Muscle of arm (tissue), 12 donors: ENCODE results near the gene TFF2. TPM values are rescaled to one million over a fixed set of nuclear protein-coding genes. Genes with fewer than 3 reads are reported as not detected.

Source experiments
- DNase-seq: peaks from one replicate; pipeline ENCODE4 v3.0.0-alpha.2; 2013
- polyA plus RNA-seq, 12 donors: library from polyadenylated mRNA; unstranded; fragments of 120-200 nt; gene quantifications; one replicate each; pipeline ENCODE4 v1.2.1, GENCODE V29; 2013; ENCODE audit not compliant: insufficient read length in 12 of 12

TFF2 gene
- polyA plus RNA-seq, 12 donors: 0.25 TPM; not detected in 11

DNA sequence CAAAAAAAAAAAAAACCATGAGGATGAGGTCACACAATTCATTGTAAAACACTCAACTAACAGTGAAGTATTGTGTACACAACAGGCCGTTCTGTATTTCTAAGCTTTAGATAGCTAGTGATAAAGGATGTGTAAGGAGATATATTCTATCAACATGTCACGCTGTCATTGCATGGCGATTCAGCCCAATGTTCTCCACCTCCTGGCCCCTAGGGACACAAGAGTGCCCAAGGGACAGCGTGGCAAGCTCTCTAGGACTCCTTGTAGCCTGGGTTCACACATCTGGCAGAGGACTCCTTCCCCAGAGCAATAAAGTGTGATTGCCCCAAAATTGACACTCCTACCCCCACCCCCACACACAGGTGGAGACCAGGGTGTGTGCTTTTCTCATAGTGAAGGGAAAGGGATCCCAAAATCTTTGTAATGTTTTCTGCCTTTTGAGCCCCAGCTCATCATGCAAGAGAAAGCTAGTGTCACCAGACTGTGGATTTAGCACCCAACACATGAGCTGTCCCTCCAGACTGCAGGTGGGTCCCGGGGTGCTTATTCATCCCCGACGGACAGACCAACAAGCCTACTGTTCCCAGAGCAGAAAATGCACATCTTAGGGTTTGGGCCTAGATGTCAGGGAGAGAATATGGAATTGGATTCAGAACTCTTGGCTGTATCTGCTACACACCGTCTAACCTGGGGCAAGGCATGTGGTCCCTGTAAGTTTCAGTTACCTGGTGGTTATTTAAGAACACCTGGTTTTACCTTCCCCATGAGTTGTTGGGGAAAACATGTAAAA lies 33.6 kb upstream of the TFF2 start:
- no peak for DNase-seq

DNA sequence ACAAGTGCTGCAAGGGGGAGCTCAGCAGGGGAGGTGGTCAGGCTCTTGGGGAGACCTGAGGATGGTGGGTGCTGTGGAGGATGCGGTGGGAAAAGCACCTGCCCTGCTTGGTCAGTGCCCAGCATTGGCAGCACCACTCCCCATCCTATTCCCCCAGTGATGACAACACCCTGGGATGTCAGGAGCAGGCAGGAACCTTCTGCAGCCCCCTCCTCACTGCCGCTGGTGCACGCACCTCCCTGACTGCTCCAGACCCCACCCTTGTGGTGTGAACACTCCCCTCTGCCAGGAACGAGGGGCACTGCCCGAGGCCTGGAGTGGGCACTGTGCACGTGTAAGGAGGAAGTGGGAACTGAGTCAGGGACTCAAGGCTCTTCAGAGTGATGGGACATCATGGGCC lies 32.5 kb upstream of the TFF2 start:
- DNase-seq: no peak

DNA sequence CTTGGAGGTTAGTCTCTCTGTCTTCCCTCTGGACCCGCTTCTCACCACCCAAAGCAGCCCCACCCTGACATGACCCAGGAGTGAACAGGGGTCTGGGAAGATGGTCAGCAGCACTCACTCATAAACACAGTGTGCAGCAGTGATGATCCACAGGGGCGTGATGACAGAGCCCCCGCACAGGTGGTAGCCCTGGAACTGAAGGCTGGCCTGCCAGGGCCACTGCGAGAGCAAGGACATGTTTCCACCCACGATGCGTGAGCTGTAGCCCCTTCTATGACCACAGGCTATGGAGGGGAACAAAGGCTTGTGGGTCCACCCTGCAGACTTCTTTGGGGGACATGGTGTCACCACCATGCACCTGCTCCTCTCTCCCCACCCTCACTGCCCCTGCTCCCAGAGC lies 32.1 kb upstream of the TFF2 start:
- DNase-seq: no peak

DNA sequence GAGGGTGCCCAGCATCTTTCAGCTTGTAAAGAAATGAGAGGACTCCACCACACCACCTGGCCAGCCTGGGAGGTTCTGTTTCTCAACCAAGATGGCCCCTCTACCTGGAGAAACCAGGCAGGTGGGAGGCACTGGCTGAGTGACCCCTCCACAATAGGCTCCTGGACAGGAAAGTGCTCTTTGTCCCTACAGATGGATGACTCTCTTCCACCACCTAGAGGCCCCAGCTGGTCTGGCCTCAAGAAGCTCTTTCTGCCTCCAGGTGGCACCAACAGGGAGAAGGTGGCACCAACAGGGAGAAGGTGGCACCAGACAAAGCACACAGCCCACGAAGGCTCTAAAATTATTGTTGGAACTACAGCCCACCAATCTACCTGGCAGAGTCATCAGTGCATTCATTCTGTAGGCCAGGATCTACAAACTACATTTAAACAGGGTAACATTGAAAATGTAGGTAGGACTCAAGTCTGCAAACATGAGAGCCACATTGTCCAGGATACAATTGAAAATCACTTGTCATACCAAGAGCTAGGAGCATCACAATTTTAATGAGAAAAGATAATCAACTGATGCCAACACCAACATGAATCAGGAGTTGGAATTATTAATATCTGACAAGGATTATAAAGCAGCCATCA lies 30.7 kb upstream of the TFF2 start:
- DNase-seq: no peak

DNA sequence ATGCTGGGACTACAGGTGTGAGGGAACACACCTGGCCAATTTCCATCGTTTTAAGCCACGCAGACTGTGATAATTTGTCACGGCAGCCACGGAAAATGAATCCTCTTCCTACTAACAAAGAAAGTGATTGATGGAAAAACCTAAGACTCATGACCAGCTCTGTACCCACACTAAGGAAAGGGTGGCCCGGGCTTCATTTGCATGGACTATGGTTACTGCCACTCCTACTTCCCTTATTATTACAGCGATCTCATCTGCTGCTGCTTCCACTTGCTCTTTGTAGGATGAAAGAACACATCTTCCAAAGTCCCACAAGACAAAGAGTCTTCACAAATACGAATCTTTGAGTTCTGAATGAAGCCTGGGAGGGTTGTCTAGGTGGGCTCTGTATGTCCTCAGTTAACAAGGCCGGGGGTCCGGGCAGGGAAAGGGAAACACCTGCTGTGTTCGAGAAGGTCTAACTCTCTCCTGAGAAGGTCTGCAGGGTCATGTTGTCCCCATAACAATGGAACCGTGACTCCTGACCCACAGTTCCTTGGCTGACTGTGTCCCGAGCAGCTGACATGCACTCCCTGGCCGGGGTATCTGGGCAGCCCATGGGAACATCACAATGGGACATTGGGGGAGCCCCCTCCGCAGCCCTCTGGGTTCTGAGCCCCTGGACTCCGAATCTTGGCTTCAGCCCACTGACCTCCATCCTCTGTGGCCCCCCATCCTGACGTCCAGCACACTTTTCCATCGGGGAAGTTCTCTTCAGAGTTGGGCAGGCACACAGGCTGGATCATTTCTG lies 28.8 kb upstream of the TFF2 start:
- no peak for DNase-seq

DNA sequence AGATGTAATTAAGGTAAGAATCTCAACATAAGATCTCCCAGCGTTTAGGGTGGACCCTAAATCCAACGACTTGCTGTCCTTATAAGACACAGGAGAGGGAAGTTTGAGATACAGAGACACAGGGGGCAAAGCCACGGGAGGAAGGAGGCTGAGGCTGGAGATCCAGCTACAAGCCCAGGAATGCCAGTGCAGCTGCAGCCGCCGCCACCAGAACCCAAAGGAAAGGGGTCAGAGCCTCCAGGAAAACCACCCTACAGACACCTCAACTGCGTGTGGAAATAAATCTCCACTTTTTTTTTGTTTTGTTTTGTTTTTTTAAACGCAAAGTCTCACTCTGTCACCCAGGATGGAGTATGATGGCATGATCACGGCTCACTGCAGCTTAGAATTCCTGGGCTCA lies 27.6 kb upstream of the TFF2 start:
- DNase-seq: no peak

DNA sequence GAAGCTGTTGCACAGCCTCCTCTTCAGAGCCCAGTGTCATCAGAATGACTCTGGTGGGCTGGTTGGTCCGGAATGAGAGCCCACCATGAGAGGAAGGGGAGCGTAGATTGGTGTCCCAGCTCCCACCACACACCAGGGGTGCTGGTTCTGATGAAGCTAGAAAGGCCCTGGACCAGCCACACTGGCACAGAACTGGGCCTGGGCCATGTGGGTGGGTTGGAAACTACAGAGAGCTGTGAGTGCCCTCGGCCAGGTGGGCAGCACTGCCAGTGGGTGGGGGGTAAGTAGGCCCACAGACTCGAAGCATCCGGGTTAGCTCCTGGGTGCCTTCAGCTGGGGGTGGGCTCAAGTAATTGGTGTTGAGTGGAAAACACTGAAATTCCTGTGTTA lies 27.2 kb upstream of the TFF2 start:
- DNase-seq: no peak

DNA sequence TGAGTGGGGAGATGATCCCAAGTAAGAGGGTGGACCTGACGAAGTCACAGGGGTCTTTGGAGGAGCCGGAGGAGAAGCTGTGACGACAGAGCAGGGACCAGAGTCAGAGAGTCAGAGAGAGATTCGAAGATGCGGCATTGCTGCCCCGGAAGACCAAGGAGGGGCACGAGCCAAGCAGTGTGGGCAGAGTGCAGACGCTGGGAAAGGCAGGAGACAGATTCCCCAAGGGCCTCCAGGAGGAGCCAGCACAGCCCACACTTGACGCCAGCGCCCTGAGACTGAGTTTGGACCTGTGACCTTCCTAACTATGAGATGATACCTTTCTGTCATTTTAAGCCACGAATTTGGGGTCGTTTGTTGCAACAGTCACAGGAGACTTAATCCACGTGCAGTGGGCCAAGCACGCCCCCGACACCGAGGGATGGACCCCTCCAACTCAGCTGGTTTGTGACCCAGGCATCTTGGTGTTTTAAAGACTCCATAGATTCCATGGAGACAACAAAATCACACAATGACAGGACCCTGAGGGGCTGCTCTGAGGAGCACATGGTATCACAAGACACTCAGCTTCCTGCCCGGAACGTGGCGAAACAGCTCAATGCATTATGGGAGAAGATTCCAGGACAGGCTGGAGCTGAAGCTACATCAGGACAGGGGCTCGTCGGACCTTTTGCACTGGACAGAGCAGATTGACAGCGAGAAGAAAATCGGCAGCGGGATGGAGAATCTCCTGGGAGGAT lies 26.6 kb upstream of the TFF2 start:
- DNase-seq: no peak

DNA sequence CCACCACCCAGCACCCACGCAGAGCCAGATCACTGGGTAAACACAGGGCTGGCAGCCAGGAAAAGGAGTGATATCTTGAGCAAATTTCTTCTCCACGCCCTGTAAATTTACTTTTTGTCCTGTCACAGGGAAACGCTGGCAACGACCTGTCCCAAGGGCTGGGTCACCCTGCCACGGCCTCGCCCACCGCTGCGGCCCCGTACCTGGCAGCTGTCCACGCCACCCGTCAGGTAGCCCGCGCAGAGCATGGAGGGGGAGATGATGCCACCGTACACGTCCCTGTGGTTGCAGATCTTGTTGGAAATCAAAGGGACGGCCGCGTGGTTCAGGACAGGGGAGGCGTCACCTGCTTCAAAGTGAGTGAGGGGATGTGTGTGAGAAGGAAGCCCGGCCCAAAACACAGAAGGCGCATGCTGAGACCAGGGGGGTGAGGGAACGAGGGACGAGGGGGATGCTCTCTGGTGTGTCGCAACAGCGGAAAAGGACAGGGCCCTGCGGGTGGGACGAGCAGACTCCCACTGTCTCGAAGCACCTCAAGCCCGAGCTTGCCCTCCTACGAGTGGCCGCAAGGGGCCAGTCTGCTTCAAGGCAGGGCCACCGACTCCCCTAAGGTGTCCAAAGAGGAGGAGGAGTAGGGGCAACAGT lies 25.7 kb upstream of the TFF2 start:
- DNase-seq: no peak

DNA sequence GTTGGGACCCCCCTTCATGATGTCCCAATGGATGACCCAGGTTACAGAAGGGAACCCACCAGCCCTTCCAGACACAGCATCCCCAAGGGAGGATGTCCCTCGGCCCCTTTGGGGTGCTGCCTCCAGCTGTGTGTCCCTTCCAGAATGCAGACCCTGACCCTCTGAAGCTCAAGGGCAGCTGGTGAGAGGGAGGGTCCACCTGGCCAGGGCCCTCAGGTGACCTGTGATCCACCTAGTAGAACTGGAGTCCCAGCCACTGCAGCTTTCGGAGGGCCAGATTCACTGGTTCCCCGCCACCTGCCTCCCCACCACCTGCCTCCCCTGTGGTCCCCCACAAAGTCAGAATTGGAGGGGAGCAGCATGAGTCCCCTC lies 25.2 kb upstream of the TFF2 start:
- no peak for DNase-seq

DNA sequence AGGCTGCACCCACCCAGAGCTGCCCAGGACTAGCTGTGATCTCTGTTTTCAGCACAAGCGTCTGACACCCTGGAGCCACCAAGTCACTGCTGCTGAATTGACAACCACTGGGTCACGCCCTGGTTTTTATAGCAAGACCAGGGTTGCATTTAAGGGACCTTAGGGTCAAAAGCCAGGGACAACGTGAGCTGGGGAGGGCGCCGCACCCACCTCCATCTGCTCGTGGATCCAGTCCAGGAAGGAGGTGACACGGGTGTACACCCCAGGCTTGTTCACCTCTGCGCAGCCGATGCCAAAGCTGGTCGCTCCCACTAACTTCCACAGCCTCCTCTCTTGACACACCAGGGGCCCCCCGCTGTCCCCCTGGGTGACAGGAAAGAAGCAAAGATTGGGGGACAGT lies 24.7 kb upstream of the TFF2 start:
- no peak for DNase-seq

DNA sequence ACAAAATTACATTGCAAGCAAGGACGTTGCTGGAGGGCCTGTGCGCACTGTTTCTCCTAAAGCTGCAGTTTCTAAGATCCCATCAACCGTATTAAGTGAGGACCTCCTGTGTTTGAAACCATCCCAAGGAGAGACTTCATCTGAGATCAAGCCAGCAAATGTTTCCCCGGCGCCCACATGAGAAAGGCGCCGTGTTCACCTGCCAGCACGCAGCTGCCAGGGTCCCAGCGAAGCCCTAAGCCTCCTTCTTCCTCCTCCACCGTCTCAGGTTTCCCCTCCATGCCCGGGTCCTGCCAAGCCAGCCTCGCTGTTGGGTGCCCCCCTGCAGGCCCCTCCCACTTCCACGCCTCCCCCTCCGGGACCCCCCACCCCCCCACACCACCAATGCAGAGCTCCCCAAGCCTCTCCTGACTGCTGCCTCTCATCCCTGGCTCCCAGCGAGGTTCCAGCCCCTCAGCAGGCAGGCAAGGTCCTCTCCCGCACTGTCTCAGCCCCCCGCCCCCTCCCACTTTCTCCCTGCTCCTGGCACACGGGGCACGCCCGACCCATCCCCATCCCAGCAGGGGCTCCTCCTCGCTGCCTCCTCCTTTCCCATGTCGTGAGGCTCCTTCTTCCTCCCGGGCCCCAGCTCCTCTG lies 24.2 kb upstream of the TFF2 start:
- DNase-seq: no peak

DNA sequence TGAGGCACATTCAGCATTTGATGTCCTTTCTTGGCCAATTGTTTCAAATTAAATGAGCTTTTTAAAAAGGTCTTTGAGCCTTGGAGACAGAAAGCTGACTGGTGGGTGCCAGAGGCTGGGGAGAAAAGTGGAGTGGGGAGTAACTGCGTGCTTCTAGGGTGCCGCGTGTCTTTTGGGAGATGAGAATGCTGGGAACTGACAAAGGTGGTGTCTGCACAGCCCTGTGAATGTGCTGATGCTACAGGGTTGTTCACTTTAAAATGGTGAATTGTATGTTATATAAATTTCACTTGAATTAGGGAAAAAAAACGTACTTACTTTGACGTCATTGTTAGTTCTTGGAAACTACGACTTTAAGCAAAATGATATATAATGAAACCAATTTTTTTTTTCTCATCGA lies 23.7 kb upstream of the TFF2 start:
- DNase-seq: no peak

DNA sequence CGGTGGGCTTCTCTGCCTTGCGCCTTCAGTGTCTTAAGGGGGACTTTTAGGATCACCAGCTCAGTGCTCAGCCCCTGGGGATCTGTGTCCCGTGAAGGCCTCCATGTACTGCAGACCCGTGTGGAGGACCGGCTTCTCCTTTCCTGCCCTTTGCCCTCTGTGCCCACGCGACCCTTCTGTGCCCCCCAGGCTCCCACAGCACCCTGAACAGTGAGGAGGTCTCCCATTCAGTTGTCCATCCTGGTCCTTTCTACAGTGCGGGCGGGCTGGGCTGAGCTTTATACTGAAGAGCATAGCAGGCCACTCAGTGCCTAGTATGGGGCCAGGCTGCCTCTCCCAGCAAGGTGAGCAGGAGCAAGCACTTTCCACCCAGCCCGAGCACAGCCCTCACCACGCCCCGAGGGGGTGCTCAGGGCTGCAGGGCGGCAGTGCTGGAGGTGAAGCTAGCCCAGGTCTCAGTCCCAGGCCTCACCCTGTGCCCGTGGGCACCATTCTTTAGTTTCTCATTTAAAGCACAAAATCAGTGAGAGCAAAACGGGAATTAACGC lies 23.2 kb upstream of the TFF2 start:
- no peak for DNase-seq

DNA sequence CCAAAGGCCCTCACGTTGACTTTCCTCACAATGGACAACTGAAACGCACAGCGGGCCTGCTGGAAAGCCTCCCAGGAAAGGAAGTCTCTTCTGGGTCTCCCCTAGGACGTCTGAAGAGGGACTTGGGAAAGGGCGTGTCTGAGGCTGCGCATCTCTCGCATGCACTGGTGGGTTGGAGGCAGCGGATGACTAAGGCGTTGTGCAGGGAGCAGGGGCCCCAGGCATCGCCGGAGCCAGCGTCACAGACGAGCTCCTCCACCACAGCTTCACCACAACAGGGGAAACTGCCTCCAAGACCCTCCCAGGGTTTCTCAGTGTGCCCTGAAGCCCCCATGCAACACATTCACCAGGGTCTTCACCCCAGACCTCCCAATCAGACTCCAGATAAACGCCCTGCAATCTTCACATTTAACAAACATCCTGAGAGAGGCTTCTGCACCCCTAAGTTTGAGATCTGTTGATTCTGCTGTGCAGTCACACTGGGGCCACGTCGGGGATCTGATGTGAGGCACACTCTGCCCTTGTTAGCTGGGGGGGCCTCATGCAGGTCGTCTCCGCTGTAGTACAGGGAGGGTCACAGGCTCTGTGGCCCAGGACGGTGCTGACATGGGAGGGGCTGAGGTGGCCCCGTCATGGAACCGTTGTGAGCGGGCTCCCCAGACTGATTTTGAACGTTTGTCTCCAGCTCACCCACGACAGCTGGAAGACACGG lies 22.6 kb upstream of the TFF2 start:
- DNase-seq: no peak

DNA sequence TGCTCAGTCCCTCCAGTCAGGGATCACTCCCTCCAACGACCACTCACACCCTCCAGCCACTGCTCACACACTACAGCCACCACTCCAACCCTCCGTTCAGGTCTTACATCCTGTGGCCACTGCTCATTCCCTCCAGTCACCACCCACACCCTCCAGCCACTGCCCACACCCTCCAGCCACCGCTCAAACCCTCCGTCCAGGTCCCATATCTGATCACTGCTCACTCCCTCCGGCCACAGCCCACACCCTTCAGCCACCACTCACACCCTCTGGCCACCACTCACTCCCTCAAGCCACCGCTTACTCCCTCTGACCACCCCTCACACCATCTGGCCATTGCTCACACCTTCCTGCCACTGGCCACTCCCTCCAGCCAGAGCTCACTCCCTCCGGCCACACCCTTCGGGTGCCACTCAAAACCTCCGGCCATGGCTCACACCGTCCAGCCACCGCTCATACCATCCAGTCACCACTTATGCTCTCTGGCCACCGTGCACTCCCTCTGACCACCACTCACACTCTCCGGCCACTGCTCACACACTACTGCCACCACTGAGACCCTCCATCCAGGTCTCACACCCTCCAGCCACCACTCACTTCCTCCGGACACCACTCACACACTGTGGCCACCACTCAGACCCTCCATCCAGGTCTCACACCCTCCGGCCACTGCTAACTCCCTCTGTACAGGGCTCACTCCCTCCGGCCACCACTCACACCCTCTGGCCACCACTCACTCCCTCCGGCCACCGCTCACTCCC lies 20.3 kb upstream of the TFF2 start:
- no peak for DNase-seq

DNA sequence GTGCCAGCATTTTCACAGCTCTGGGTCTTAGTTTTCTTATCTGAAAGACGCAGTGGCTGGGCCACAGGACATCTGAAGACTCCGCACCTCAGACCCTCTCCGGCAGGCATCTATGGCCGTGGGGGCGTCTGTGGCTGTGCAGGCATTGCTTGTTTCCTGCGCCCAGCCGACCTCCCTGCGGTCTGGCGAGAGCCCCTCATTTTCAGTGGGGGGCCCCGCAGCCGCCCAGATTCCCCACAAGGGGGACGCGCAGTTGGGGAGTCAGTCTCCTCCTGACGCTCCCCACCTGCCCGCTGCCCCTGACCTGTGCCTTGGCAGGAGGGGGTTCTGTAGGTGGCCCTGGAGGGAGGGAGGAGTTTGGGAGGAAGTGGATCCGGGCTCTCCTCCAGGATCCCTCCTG lies 19.0 kb upstream of the TFF2 start:
- DNase-seq: no peak

DNA sequence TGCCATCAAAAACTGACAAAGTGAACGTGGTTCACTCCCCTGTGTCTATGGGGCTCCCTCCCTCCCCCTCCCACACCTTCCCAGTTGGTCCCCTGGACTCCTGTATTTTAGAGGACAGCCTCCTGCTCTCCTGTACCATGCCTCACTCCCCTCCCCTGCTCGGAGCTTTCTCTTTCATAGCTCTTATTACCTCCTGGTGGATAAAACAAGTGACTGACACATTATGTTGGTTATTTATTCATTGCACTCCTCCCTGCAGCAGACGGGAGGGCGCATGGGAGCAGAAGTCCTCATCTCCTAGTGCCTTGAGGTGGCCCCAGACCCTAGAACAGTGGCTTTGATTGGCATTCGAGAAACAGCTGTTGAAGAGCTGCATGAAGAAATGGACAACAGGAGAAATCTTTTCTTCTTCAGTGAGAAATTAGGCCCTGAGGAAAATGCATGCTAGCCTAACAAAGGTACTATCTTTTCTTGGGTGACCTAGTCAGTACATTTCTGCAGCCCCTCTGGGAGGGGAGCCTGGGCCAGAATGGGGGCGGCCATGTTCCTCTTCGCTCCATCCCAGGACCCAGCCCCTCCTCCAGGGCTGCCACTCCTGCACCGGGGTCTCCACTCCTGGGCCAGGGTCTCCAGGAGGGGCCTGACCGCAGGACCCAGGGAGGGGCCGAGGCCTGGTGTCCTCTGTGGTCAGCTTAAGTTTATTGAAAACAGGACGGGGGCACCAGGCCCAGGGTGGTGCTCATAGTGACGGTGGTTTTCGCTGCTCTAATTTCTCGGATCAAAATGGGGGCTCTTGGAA lies 16.8 kb upstream of the TFF2 start:
- DNase-seq: no peak
